ENCODE results near the gene FABP7. TPM values are rescaled to one million over a fixed set of nuclear protein-coding genes. Genes with fewer than 3 reads are reported as not detected.
A peak's percentile ranks its signal among the peaks of the same experiment; 100 is the strongest.

The FABP7 gene
- total RNA-seq (not detected), polyA plus RNA-seq (not detected)

DNA sequence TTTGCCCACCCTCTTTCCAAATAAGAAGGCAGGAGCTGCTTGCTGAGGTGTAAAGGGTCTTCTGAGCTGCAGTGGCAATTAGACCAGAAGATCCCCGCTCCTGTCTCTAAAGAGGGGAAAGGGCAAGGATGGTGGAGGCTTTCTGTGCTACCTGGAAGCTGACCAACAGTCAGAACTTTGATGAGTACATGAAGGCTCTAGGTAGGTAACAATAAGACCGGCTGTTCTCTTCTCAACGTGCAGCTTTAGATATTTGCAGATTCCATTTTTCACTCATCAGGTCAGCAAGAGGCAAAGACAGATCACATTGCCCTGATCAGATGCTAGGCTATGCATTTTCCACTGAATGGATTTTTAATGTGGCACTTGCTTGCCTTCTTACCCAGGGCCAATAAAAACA is at the start of gene FABP7:
Gene FABP7 (plus strand): TSS at position 50 of the 400 bp plus-strand sequence. CDS start 79 bp downstream, at position 129.
- Histone ChIP-seq H3K4me3 (ENCODE audit: low read depth, low read length) (no peak within 1 kb of the TSS), H3K36me3 (ENCODE audit: control insufficient read depth, insufficient read depth, low read length) (no peaks in the 10 kb centered on the region), H3K9me3 (ENCODE audit: control insufficient read depth in 2 of 2, low read length in 2 of 2) (no peaks in the 10 kb centered on the region), H3K27ac (ENCODE audit: insufficient read depth, low read length, poor library complexity, severe bottlenecking) (no peak within 1 kb of the TSS), H3K4me1 (ENCODE audit: control insufficient read depth, insufficient read depth, low read length, poor library complexity, severe bottlenecking) (no peaks in the 10 kb centered on the region), H3K27me3 (ENCODE audit: control insufficient read depth, insufficient read depth, low read length) (no peaks in the 10 kb centered on the region)
- peak within 1 kb of the TSS in 1 of 3 donors; percentile 7 for H3K27ac Mint-ChIP-seq
- DNase-seq (no peak), ATAC-seq (ENCODE audit: low read depth in 2 of 2) (no peak)
- H3K4me3 Mint-ChIP-seq: no peak within 1 kb of the TSS
- peaks cover 6% of the 10 kb centered on the region for H3K27me3 Mint-ChIP-seq
- no peaks in the 10 kb centered on the region for H3K4me1 Mint-ChIP-seq
- H3K36me3 Mint-ChIP-seq: no peaks in the 10 kb centered on the region
- peaks cover 0 to 6% (median 2%) of the 10 kb centered on the region in 7 donors for H3K9me3 Mint-ChIP-seq

DNA sequence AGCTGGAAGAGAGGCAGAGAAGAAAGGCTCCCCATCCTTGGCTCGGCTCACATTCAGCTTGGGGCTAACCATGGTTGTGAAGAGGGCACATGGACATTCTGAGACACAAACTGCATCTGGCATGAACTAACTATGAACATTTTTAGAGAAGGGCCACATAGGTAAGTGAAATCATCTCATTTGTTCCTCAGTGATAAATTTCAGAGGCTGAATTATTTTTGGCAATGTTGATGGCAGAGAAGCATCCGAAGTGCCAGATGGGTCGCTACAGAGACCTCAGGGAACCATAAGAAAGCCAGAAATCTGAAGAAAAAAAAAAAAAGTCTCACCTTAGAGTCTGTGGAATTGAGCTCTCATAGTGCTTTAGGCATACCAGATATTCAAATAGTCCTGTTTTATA is 49.2 kb upstream of the FABP7 start:
- no peaks in the 10 kb centered on the region for H3K4me1 ChIP-seq (ENCODE audit: control insufficient read depth, insufficient read depth, low read length, poor library complexity, severe bottlenecking)
- no peaks in the 10 kb centered on the region for H3K9me3 ChIP-seq (ENCODE audit: control insufficient read depth in 2 of 2, low read length in 2 of 2)
- ATAC-seq (ENCODE audit: low read depth in 2 of 2) (no peak), DNase-seq (no peak)
- Mint-ChIP-seq H3K9me3 (peaks cover 0 to 2% (median 0%) of the 10 kb centered on the region in 7 donors), H3K27ac (no peak overlapping the region), H3K36me3 (no peaks in the 10 kb centered on the region), H3K27me3 (peaks cover 8% of the 10 kb centered on the region), H3K4me1 (no peaks in the 10 kb centered on the region), H3K4me3 (no peak overlapping the region)
- no peak overlapping the region for H3K27ac ChIP-seq (ENCODE audit: insufficient read depth, low read length, poor library complexity, severe bottlenecking)
- no peaks in the 10 kb centered on the region for H3K27me3 ChIP-seq (ENCODE audit: control insufficient read depth, insufficient read depth, low read length)
- no peaks in the 10 kb centered on the region for H3K36me3 ChIP-seq (ENCODE audit: control insufficient read depth, insufficient read depth, low read length)
- no peak overlapping the region for H3K4me3 ChIP-seq (ENCODE audit: low read depth, low read length)

DNA sequence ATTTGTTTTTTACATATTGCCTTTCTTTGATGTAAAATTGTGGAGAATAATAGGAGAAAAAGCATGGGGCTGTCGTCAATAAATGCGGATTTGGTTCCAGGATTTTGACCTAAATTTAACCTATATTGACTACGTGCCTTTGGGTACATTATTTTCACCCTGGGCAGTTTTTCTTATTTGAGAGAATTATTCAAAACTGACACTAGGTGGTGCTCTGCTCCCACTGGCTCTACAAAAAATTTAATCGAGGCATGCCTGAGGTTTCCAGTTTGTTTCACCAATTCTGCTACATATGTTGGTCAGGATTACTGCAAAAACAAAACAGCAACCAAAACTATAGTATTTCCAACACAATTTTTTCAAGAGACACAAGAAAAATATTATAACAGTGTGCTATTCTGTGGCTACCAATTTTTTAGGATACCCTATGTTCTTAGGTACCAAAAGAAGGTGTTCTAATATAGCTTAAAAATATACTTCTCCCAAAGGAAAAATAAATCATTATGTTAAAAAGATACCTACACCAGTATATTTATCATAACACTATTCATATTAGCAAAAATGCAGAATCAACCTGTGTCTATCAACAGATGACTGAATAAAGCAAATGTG is 48.6 kb upstream of the FABP7 start:
- Mint-ChIP-seq H3K36me3 (no peaks in the 10 kb centered on the region), H3K27me3 (peaks cover 8% of the 10 kb centered on the region)
- ATAC-seq (ENCODE audit: low read depth in 2 of 2): no peak

DNA sequence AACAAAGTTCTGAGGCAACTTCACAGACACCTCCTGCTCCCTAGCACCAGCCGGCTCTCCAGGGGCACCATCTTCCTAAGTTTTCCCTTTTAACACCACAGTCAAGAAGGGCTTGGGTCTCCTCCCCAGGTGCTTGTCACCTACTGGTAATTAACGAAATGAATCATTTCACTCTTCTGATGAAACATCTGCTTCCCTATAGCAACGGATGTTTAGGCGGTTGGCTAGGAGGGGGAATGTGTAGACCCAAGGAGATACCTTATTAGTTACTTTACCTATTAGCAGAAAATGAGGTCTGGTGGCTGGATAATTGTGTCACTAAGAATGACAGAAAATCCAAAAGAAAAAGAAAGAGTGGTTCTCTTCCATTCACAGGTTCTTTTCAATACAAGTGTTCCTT is 46.3 kb upstream of the FABP7 start:
- Histone ChIP-seq H3K4me1 (ENCODE audit: control insufficient read depth, insufficient read depth, low read length, poor library complexity, severe bottlenecking) (no peaks in the 10 kb centered on the region), H3K36me3 (ENCODE audit: control insufficient read depth, insufficient read depth, low read length) (no peaks in the 10 kb centered on the region), H3K27ac (ENCODE audit: insufficient read depth, low read length, poor library complexity, severe bottlenecking) (no peak overlapping the region), H3K27me3 (ENCODE audit: control insufficient read depth, insufficient read depth, low read length) (no peaks in the 10 kb centered on the region), H3K4me3 (ENCODE audit: low read depth, low read length) (no peak overlapping the region), H3K9me3 (ENCODE audit: control insufficient read depth in 2 of 2, low read length in 2 of 2) (no peaks in the 10 kb centered on the region)
- ATAC-seq (ENCODE audit: low read depth in 2 of 2) (no peak), DNase-seq (no peak)
- no peaks in the 10 kb centered on the region for H3K27me3 Mint-ChIP-seq
- no peaks in the 10 kb centered on the region for H3K36me3 Mint-ChIP-seq
- peak overlapping the region in 1 of 4 donors; percentile 70 for H3K4me3 Mint-ChIP-seq
- no peak overlapping the region for H3K27ac Mint-ChIP-seq
- peaks cover 0 to 2% (median 0%) of the 10 kb centered on the region in 7 donors for H3K9me3 Mint-ChIP-seq
- no peaks in the 10 kb centered on the region for H3K4me1 Mint-ChIP-seq

More for the DNA sequence above, 48.6 kb upstream of the FABP7 start:
- Histone ChIP-seq H3K27me3 (ENCODE audit: control insufficient read depth, insufficient read depth, low read length) (no peaks in the 10 kb centered on the region), H3K4me3 (ENCODE audit: low read depth, low read length) (no peak overlapping the region), H3K27ac (ENCODE audit: insufficient read depth, low read length, poor library complexity, severe bottlenecking) (no peak overlapping the region), H3K4me1 (ENCODE audit: control insufficient read depth, insufficient read depth, low read length, poor library complexity, severe bottlenecking) (no peaks in the 10 kb centered on the region), H3K36me3 (ENCODE audit: control insufficient read depth, insufficient read depth, low read length) (no peaks in the 10 kb centered on the region), H3K9me3 (ENCODE audit: control insufficient read depth in 2 of 2, low read length in 2 of 2) (no peaks in the 10 kb centered on the region)
- peak in 1 of 3 donors; percentile 20 for DNase-seq
- H3K4me1 Mint-ChIP-seq: no peaks in the 10 kb centered on the region
- no peak overlapping the region for H3K27ac Mint-ChIP-seq
- H3K9me3 Mint-ChIP-seq: peaks cover 0 to 2% (median 0%) of the 10 kb centered on the region in 7 donors
- H3K4me3 Mint-ChIP-seq: no peak overlapping the region

DNA sequence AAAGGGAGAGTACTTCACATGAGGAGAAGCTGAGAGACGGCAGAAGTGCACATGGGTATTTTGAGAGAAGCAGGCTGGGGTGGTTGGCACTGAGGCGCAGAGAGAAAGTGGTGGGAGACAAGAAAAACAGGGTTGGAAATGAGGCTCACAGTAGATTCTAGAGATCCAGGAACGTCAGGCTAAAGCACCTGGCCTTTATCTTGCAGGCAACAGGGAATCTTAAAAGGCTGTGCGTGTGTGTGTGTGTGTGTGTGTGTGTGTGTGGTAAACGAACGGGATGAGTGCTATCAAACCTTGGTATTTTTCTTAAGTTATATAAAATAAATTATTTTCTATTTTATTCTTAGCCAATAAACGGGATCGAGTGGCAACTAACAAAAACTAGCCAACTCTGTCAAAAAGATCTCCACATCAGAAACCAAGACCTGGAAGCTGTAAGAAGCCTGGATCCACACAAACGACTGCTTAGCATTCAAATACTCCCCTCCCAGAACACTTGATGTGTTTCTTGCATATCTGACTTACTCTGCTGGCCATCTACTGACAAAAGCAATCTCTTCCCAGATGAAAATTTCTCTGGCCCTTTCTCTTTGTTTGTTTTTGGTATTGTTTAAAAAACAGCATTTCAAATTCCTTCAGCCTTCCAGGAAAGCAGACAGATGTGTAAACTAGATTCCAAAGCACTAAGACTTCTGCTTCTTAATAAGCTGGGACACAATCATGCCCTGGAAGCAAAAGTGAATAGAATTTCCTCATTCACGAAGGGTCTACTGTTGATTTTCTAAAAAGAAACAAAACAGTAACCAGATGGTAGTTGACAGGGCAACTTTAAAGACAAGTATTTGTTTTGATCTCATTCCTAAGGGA is 44.8 kb upstream of the FABP7 start:
- Histone ChIP-seq H3K27ac (ENCODE audit: insufficient read depth, low read length, poor library complexity, severe bottlenecking) (no peak overlapping the region), H3K27me3 (ENCODE audit: control insufficient read depth, insufficient read depth, low read length) (no peaks in the 10 kb centered on the region), H3K36me3 (ENCODE audit: control insufficient read depth, insufficient read depth, low read length) (no peaks in the 10 kb centered on the region), H3K4me3 (ENCODE audit: low read depth, low read length) (no peak overlapping the region), H3K4me1 (ENCODE audit: control insufficient read depth, insufficient read depth, low read length, poor library complexity, severe bottlenecking) (no peaks in the 10 kb centered on the region), H3K9me3 (ENCODE audit: control insufficient read depth in 2 of 2, low read length in 2 of 2) (no peaks in the 10 kb centered on the region)
- Mint-ChIP-seq H3K4me1 (no peaks in the 10 kb centered on the region), H3K27ac (peak overlapping the region in 1 of 3 donors; percentile 65), H3K36me3 (no peaks in the 10 kb centered on the region), H3K27me3 (no peaks in the 10 kb centered on the region), H3K9me3 (peaks cover 0 to 2% (median 0%) of the 10 kb centered on the region in 7 donors), H3K4me3 (no peak overlapping the region)
- ATAC-seq (ENCODE audit: low read depth in 2 of 2) (no peak), DNase-seq (no peak)

DNA sequence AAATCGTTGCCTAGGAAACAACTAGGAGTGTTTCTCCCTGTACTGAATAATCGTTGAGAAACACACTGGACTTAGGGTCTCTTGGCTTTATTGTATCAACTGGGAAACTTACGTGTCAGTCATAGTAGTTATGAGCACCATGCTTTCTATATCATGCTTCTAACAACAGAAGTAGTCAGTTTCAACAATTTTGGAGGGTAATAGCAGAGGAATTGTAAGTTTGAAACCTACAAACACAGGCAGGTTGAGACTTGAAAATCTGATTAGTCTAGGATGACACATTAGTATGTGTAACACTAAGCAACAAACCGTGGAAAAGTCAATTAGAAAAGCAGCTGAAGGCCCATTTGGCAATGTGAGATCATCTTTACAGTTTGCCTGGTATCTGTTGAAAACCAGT is 43.9 kb upstream of the FABP7 start:
- Histone ChIP-seq H3K36me3 (ENCODE audit: control insufficient read depth, insufficient read depth, low read length) (no peaks in the 10 kb centered on the region), H3K9me3 (ENCODE audit: control insufficient read depth in 2 of 2, low read length in 2 of 2) (no peaks in the 10 kb centered on the region), H3K4me3 (ENCODE audit: low read depth, low read length) (no peak overlapping the region), H3K4me1 (ENCODE audit: control insufficient read depth, insufficient read depth, low read length, poor library complexity, severe bottlenecking) (no peaks in the 10 kb centered on the region), H3K27ac (ENCODE audit: insufficient read depth, low read length, poor library complexity, severe bottlenecking) (no peak overlapping the region), H3K27me3 (ENCODE audit: control insufficient read depth, insufficient read depth, low read length) (no peaks in the 10 kb centered on the region)
- H3K36me3 Mint-ChIP-seq: no peaks in the 10 kb centered on the region
- H3K9me3 Mint-ChIP-seq: peaks cover 0 to 2% (median 0%) of the 10 kb centered on the region in 7 donors
- H3K27ac Mint-ChIP-seq: no peak overlapping the region
- H3K4me1 Mint-ChIP-seq: no peaks in the 10 kb centered on the region
- no peak for ATAC-seq (ENCODE audit: low read depth in 2 of 2)
- no peak overlapping the region for H3K4me3 Mint-ChIP-seq
- DNase-seq: no peak
- H3K27me3 Mint-ChIP-seq: no peaks in the 10 kb centered on the region

DNA sequence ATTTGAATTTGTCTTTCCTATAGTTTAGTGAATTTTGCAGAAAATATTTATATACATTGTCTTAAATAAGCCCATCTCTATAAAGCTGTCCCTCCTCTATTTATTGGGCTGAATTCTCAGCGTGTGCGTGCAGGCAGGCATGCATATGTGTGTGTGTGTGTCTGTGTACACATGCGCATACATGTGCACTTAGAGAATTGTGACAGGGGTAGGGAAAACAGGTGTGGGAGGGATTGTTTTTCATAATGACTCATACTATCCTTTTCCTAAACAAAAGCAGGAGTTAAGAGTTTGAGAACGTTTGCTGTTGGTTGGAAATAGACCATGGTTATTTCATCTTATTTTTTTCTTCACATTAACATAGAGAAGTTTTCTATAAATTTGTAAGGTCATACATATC is 43.4 kb upstream of the FABP7 start:
- Mint-ChIP-seq H3K9me3 (peaks cover 0 to 2% (median 0%) of the 10 kb centered on the region in 7 donors), H3K27ac (no peak overlapping the region), H3K4me1 (no peaks in the 10 kb centered on the region), H3K4me3 (no peak overlapping the region), H3K36me3 (no peaks in the 10 kb centered on the region), H3K27me3 (no peaks in the 10 kb centered on the region)
- ATAC-seq (ENCODE audit: low read depth in 2 of 2) (no peak), DNase-seq (no peak)
- Histone ChIP-seq H3K27me3 (ENCODE audit: control insufficient read depth, insufficient read depth, low read length) (no peaks in the 10 kb centered on the region), H3K4me1 (ENCODE audit: control insufficient read depth, insufficient read depth, low read length, poor library complexity, severe bottlenecking) (no peaks in the 10 kb centered on the region), H3K36me3 (ENCODE audit: control insufficient read depth, insufficient read depth, low read length) (no peaks in the 10 kb centered on the region), H3K9me3 (ENCODE audit: control insufficient read depth in 2 of 2, low read length in 2 of 2) (no peaks in the 10 kb centered on the region), H3K4me3 (ENCODE audit: low read depth, low read length) (no peak overlapping the region), H3K27ac (ENCODE audit: insufficient read depth, low read length, poor library complexity, severe bottlenecking) (no peak overlapping the region)
